ENCODE results near the gene CEP41. TPM values are rescaled to one million over a fixed set of nuclear protein-coding genes. Genes with fewer than 3 reads are reported as not detected.

The CEP41 gene
- total RNA-seq, 2 donors from 2014 or later = 6.3 to 6.5 TPM

- ATAC-seq (no peak), DNase-seq (no peak)
- intact Hi-C loops (cut with DNase I, micrococcal nuclease) = no loop called here
Observed at GRCh38 chr7:130345136-130345535, 95.7 kb downstream of the CEP41 start.

DNA sequence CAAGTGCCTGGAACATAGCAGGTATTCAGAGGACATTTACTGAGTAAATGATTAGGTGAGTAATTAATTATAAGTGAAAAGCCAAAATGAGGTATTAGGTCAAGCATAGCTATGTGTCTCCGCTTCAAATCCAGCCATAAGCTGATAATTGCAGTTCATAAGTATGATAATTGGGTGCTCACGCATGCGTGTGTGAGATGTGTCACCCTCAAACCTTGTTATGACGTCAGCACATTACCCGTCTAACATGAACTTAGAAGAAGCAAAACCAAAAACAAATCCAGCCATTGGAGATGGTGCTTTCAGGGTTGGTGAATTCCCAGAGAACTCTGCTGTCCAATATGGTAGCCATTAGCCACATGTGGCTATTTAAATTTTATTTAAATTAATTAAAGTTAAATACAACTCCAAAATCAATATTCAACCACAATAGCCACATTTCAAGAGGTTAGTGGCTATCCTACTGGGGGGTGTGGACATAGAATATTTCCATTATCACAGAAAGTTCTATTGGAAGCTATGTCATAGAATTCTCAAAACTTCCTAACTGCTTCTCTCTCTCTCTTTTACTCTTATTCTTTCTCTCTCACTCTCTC is 96.4 kb downstream of the CEP41 start, which contains the start of gene CPA5:
Gene CPA5 (plus strand): TSS at position 546 of the 596 bp plus-strand sequence. CDS start 1,670 bp downstream, outside the sequence.
- DNase-seq (no peak), ATAC-seq (no peak)
- intact Hi-C loops (cut with DNase I, micrococcal nuclease) = no loop called here

Other genes starting within 250 kb of the CEP41 start
- gene TMEM209, start 235.6 kb downstream of the CEP41 start, total RNA-seq = 10 to 100 TPM; 17.7 to 23.5 TPM
- not detected for gene SSMEM1, start 233.2 kb downstream of the CEP41 start, total RNA-seq
- gene CPA2, start 174.2 kb downstream of the CEP41 start, total RNA-seq = 1 to 10 TPM; 1.1 to 1.7 TPM
- not detected for gene CPA4, start 147.9 kb downstream of the CEP41 start, total RNA-seq
- gene CPA5, start 96.2 kb downstream of the CEP41 start, total RNA-seq = not detected
- 1 to 10 TPM in 1 of 2 donors, not detected in 1; 4.8 TPM for gene CPA1, start 60.5 kb downstream of the CEP41 start, total RNA-seq
- 10 to 100 TPM; 44.3 to 47.7 TPM for gene MEST, start 51.1 kb upstream of the CEP41 start, total RNA-seq
- 10 to 100 TPM; 19.1 to 20.4 TPM for gene COPG2, start 227.7 kb upstream of the CEP41 start, total RNA-seq
- not detected for gene TSGA13, start 245.5 kb upstream of the CEP41 start, total RNA-seq

Data from left colon (tissue), 2 donors.